IMR-90 (cell line): ENCODE results near the gene SPATA46. TPM values are rescaled to one million over a fixed set of nuclear protein-coding genes. Genes with fewer than 3 reads are reported as not detected.

ENCODE experiments used
- ATAC-seq: fragments of 200-7000 bp; cut with Tn5 transposase; 2 replicates; pipeline ENCODE4 v1.9.1; 2020; ENCODE audit warnings: low read depth, mild to moderate bottlenecking, moderate library complexity
- BruUV-seq: library from RNA; stranded (reverse); fragments of 400-500 nt; replicated peaks from 2 replicates; lab custom pipeline; 2021; lab: Mats Ljungman, UMichigan
- CTCF ChIA-PET: fragments of 300-600 bp; formaldehyde crosslinking; extraction: SDS; loops from one replicate; lab custom pipeline; 2021; ENCODE audit warnings: antibody characterized with exemption; lab: Yijun Ruan, JAX
- POLR2A ChIA-PET: fragments of 300-600 bp; sonication (Branson Sonifier 250); formaldehyde crosslinking; loops from one replicate; lab custom pipeline; 2022; ENCODE audit warnings: antibody characterized with exemption; ENCODE audit not compliant: unreplicated experiment; lab: Charles Lee
- DNase-seq: peaks from one replicate; pipeline ENCODE4 v3.0.0; 2013
- H2AFZ ChIP-seq: replicated peaks from 2 replicates; pipeline ENCODE3; 2013; ENCODE audit warnings: low read length, mild to moderate bottlenecking; ENCODE audit not compliant: poor library complexity
- H2AK5ac ChIP-seq: 2 replicates; pipeline ENCODE4 v1.6.1; 2013; ENCODE audit warnings: low read depth, low read length, inconsistent platforms
- H2AK9ac ChIP-seq: replicated peaks from 2 replicates; pipeline ENCODE3; 2013; ENCODE audit warnings: mild to moderate bottlenecking, low read depth, low read length, moderate library complexity; ENCODE audit not compliant: poor library complexity
- H2BK120ac ChIP-seq: 2 replicates; pipeline ENCODE4 v1.6.1; 2013; ENCODE audit warnings: low read depth, low read length, inconsistent platforms
- H2BK15ac ChIP-seq: 3 replicates; pipeline ENCODE4 v1.6.1; 2013; ENCODE audit warnings: low read depth, low read length, inconsistent platforms
- H2BK20ac ChIP-seq: 2 replicates; pipeline ENCODE4 v1.6.1; 2013; ENCODE audit warnings: low read depth, mild to moderate bottlenecking, inconsistent platforms, low read length, moderate library complexity
- H2BK5ac ChIP-seq: 2 replicates; pipeline ENCODE4 v1.6.1; 2013; ENCODE audit warnings: mild to moderate bottlenecking, low read depth, low read length, inconsistent platforms; ENCODE audit not compliant: poor library complexity, severe bottlenecking
- H3K14ac ChIP-seq: replicated peaks from 2 replicates; pipeline ENCODE4 v1.6.1; 2013; ENCODE audit warnings: low read depth, low read length, inconsistent platforms
- H3K18ac ChIP-seq: 2 replicates; pipeline ENCODE4 v1.6.1; 2013; ENCODE audit warnings: low read depth, low read length, control low read depth
- H3K23ac ChIP-seq: 2 replicates; pipeline ENCODE4 v1.6.1; 2013; ENCODE audit warnings: low read depth, low read length, inconsistent platforms
- H3K27ac ChIP-seq: 2 replicates; pipeline ENCODE4 v1.5.1; 2013; ENCODE audit warnings: mild to moderate bottlenecking, control low read depth, low read length; ENCODE audit not compliant: insufficient read depth
- H3K27me3 ChIP-seq: 2 replicates; pipeline ENCODE4 v1.6.1; 2013; ENCODE audit warnings: low read length; ENCODE audit not compliant: control insufficient read depth, insufficient read depth
- H3K36me3 ChIP-seq: 2 replicates; pipeline ENCODE4 v1.6.1; 2013; ENCODE audit warnings: low read length, mixed read lengths; ENCODE audit not compliant: control insufficient read depth, insufficient read depth
- H3K4ac ChIP-seq: 2 replicates; pipeline ENCODE4 v1.6.1; 2013; ENCODE audit warnings: low read depth, low read length, inconsistent platforms
- H3K4me1 ChIP-seq: 2 replicates; pipeline ENCODE4 v1.6.1; 2013; ENCODE audit warnings: low read length, mixed read lengths; ENCODE audit not compliant: control insufficient read depth, insufficient read depth
- H3K4me2 ChIP-seq: 2 replicates; pipeline ENCODE4 v1.6.1; 2013; ENCODE audit warnings: low read depth, mild to moderate bottlenecking, control low read depth, low read length, moderate library complexity
- H3K4me3 ChIP-seq: 2 replicates; pipeline ENCODE4 v1.5.1; 2013; ENCODE audit warnings: low read depth, mild to moderate bottlenecking, control low read depth, low read length, moderate library complexity; ENCODE audit not compliant: insufficient read depth
- H3K56ac ChIP-seq: 2 replicates; pipeline ENCODE4 v1.6.1; 2013; ENCODE audit warnings: low read length, inconsistent platforms; ENCODE audit not compliant: insufficient read depth; ENCODE audit errors: extremely low read depth
- H3K79me1 ChIP-seq, 2 experiments: 2 replicates each; pipeline ENCODE4 v1.6.1; 2013; ENCODE audit warnings: low read length in 2 of 2, inconsistent platforms in 1 of 2, low read depth in 1 of 2
- H3K9ac ChIP-seq: 2 replicates; pipeline ENCODE4 v1.6.1; 2013; ENCODE audit warnings: low read depth, low read length, control low read depth
- H3K9me1 ChIP-seq: 2 replicates; pipeline ENCODE4 v1.6.1; 2013; ENCODE audit warnings: low read length, inconsistent platforms; ENCODE audit not compliant: insufficient read depth
- H3K9me3 ChIP-seq: 2 replicates; pipeline ENCODE4 v1.6.1; 2013; ENCODE audit warnings: low read length; ENCODE audit not compliant: control insufficient read depth, insufficient read depth
- H4K20me1 ChIP-seq: 2 replicates; pipeline ENCODE4 v1.6.1; 2013; ENCODE audit warnings: low read length, inconsistent platforms; ENCODE audit not compliant: insufficient read depth
- H4K5ac ChIP-seq: 2 replicates; pipeline ENCODE4 v1.6.1; 2013; ENCODE audit warnings: mild to moderate bottlenecking, low read depth, low read length, control low read depth
- H4K8ac ChIP-seq, 2 experiments: 2 replicates each; pipeline ENCODE4 v1.6.1; 2013; ENCODE audit warnings: low read depth in 2 of 2, low read length in 2 of 2, control low read depth in 1 of 2, inconsistent platforms in 1 of 2
- H4K91ac ChIP-seq: 2 replicates; pipeline ENCODE4 v1.6.1; 2013; ENCODE audit warnings: low read depth, low read length, inconsistent platforms; ENCODE audit not compliant: insufficient read depth
- BHLHE40 ChIP-seq: fragments of 150-350 bp; IDR thresholded peaks from 2 replicates; pipeline ENCODE4 v1.6.1; 2016; ENCODE audit warnings: mild to moderate bottlenecking, low read depth, low read length
- CEBPB ChIP-seq: IDR thresholded peaks from 2 replicates; pipeline ENCODE4 v1.6.1; 2012; ENCODE audit warnings: low read depth, low read length, improper control_type of control experiment
- CHD1 ChIP-seq: IDR thresholded peaks from 2 replicates; pipeline ENCODE4 v1.6.1; 2012; ENCODE audit warnings: low read depth, low read length, improper control_type of control experiment
- CTCF ChIP-seq: conservative IDR thresholded peaks from 2 replicates; pipeline ENCODE4 v1.5.1; 2012; ENCODE audit warnings: mild to moderate bottlenecking, low read depth, low read length, improper control_type of control experiment
- ELK1 ChIP-seq: fragments of 150-350 bp; IDR thresholded peaks from 2 replicates; pipeline ENCODE4 v1.6.1; 2016; ENCODE audit warnings: low read depth, mild to moderate bottlenecking, low read length, moderate library complexity, borderline replicate concordance
- FOS ChIP-seq: fragments of 150-350 bp; IDR thresholded peaks from 2 replicates; pipeline ENCODE4 v1.6.1; 2016; ENCODE audit warnings: low read depth, low read length
- MAFK ChIP-seq: IDR thresholded peaks from 2 replicates; pipeline ENCODE4 v1.6.1; 2012; ENCODE audit warnings: low read depth, low read length, improper control_type of control experiment
- MAZ ChIP-seq: IDR thresholded peaks from 2 replicates; pipeline ENCODE4 v1.6.1; 2012; ENCODE audit warnings: low read depth, mild to moderate bottlenecking, low read length, improper control_type of control experiment, moderate library complexity, borderline replicate concordance
- MXI1 ChIP-seq: IDR thresholded peaks from 2 replicates; pipeline ENCODE4 v1.6.1; 2012; ENCODE audit warnings: low read depth, mild to moderate bottlenecking, low read length, moderate library complexity, borderline replicate concordance
- NFE2L2 ChIP-seq: fragments of 150-350 bp; IDR thresholded peaks from 2 replicates; pipeline ENCODE4 v1.6.1; 2016; ENCODE audit warnings: low read depth, mild to moderate bottlenecking, low read length
- POLR2A ChIP-seq: IDR thresholded peaks from 2 replicates; pipeline ENCODE4 v1.6.1; 2012; ENCODE audit warnings: mild to moderate bottlenecking, low read depth, low read length
- RAD21 ChIP-seq: IDR thresholded peaks from 2 replicates; pipeline ENCODE4 v1.6.1; 2012; ENCODE audit warnings: low read length, improper control_type of control experiment
- RCOR1 ChIP-seq: IDR thresholded peaks from 2 replicates; pipeline ENCODE4 v1.6.1; 2012; ENCODE audit warnings: mild to moderate bottlenecking, low read length, improper control_type of control experiment; ENCODE audit not compliant: insufficient replicate concordance
- RFX5 ChIP-seq: IDR thresholded peaks from 2 replicates; pipeline ENCODE4 v1.8.0; 2012; ENCODE audit warnings: low read depth, mild to moderate bottlenecking, low read length, moderate library complexity
- SMC3 ChIP-seq: fragments of 150-350 bp; IDR thresholded peaks from 2 replicates; pipeline ENCODE4 v1.6.1; 2016; ENCODE audit warnings: low read depth, mild to moderate bottlenecking, antibody characterized with exemption, low read length, moderate library complexity
- USF2 ChIP-seq: fragments of 150-350 bp; IDR thresholded peaks from 2 replicates; pipeline ENCODE4 v1.6.1; 2017; ENCODE audit warnings: mild to moderate bottlenecking, antibody characterized with exemption, low read length, low read depth
- WGBS, 2 experiments: methylation state at CpG; one replicate each; pipeline versions ENCODE4 v1.1.5 to v1.1.7; 2013; ENCODE audit warnings: missing lambda C conversion rate in 2 of 2; ENCODE audit not compliant: insufficient read length in 1 of 2; ENCODE audit errors: extremely low coverage in 2 of 2; 5-methylcytosine and 5-hydroxymethylcytosine counted together
- dilution Hi-C: fragments of 300-500 bp; cut with HindIII; formaldehyde crosslinking; loops from one replicate; pipeline ENCODE4 v1.14.3; 2018; ENCODE audit warnings: low sequenced_read_pairs; ENCODE audit not compliant: unreplicated experiment
- in situ Hi-C: fragments of 300-500 bp; cut with MboI; formaldehyde crosslinking; loops from 3 replicates; pipeline ENCODE4 v1.14.3; 2019; ENCODE audit warnings: low sequenced_read_pairs, inconsistent platforms, mixed read lengths
- intact Hi-C: fragments of 100-400 bp; cut with micrococcal nuclease; formaldehyde crosslinking; loops from 2 replicates; pipeline ENCODE4 v1.10.0; 2022
- polyA plus RNA-seq, 3 experiments: library from polyadenylated mRNA; depleted of rRNA; stranded (reverse); fragments of >200 nt; gene quantifications; 2 replicates each; pipeline ENCODE4 v1.2.3, GENCODE V29; 2012; ENCODE audit warnings: low replicate concordance in 1 of 3
- total RNA-seq: library from RNA; depleted of rRNA; stranded (reverse); fragments of >200 nt; gene quantifications from 2 replicates; pipeline ENCODE4 v1.2.3, GENCODE V29; 2012

Gene SPATA46
- total and polyA plus RNA-seq, 2 of the 4 experiments (the other 2 are of a cell fraction): not detected

GRCh38 chr1:162336621-162337285 is 39.9 kb downstream of the SPATA46 start:
- BruUV-seq: no TSS peak

More at GRCh38 chr1:162336621-162337285, 39.9 kb downstream of the SPATA46 start:
- no peak overlapping the region for H3K14ac ChIP-seq
- H3K56ac ChIP-seq: no peak overlapping the region
- no peak overlapping the region for H4K91ac ChIP-seq
- no CpG with 5 or more reads among the region's 7 CpGs for WGBS, 2 experiments
- H3K9me1 ChIP-seq: no peaks in the 10 kb centered on the region
- no peak for ATAC-seq
- H4K5ac ChIP-seq: no peak overlapping the region
- intact Hi-C loops (no loop called here), dilution Hi-C loops (no loop called here), in situ Hi-C loops (no loop called here)
- no peak overlapping the region for H2BK20ac ChIP-seq
- H2AFZ ChIP-seq: no peak overlapping the region
- H3K4me3 ChIP-seq: no peak overlapping the region
- H3K4ac ChIP-seq: no peak overlapping the region
- peaks cover 15% of the 10 kb centered on the region for H3K27me3 ChIP-seq
- no peak overlapping the region for H3K27ac ChIP-seq
- no peak overlapping the region for H2AK9ac ChIP-seq
- H3K4me1 ChIP-seq: no peaks in the 10 kb centered on the region
- H2BK5ac ChIP-seq: no peak overlapping the region
- no peak for DNase-seq
- no peaks in the 10 kb centered on the region for H4K20me1 ChIP-seq
- no peak for TF ChIP-seq CEBPB
- no peak for TF ChIP-seq RCOR1
- TF ChIP-seq POLR2A: no peak
- TF ChIP-seq SMC3: no peak
- no peak for TF ChIP-seq MXI1
- no peak for TF ChIP-seq BHLHE40
- TF ChIP-seq MAFK: no peak
- TF ChIP-seq ELK1: no peak
- no peak for TF ChIP-seq NFE2L2
- no peak for TF ChIP-seq RAD21
- no peak for TF ChIP-seq CTCF
- no peak for TF ChIP-seq FOS
- TF ChIP-seq RFX5: no peak
- TF ChIP-seq MAZ: no peak
- TF ChIP-seq CHD1: no peak
- no peak for TF ChIP-seq USF2
- H2BK15ac ChIP-seq: no peak overlapping the region
- no peak overlapping the region for H2BK120ac ChIP-seq
- H3K36me3 ChIP-seq: no peaks in the 10 kb centered on the region
- H3K9me3 ChIP-seq: no peaks in the 10 kb centered on the region
- POLR2A ChIA-PET: no interaction called here
- CTCF ChIA-PET: no interaction called here
- no peaks in the 10 kb centered on the region for H3K79me1 ChIP-seq
- no peak overlapping the region for H3K9ac ChIP-seq
- H2AK5ac ChIP-seq: no peak overlapping the region
- no peak overlapping the region for H3K18ac ChIP-seq
- no peak overlapping the region for H3K4me2 ChIP-seq
- no peak overlapping the region for H4K8ac ChIP-seq
- no peak overlapping the region for H3K23ac ChIP-seq
